NCI-H2107 treated with DMSO at 0.1 percent for 48 hours (cell line): ENCODE measurements around the gene PITPNM3.
"Not testable (repeated sequence)": the region's sequence is repeated elsewhere in the genome, so short reads cannot be mapped to it uniquely, and the experiment has no call there.

Experiments used
- DNase-seq: peaks from one replicate; lab custom pipeline; 2025; ENCODE audit not compliant: unreplicated experiment; lab: John Stamatoyannopoulos, UW

The PITPNM3 gene

GRCh38 chr17:6556121-6557039, at the start of gene PITPNM3:
Gene PITPNM3, minus strand, starts transcription at chr17:6556555. Its CDS starts 149 bp downstream, at chr17:6556406.
- no peak for DNase-seq

DNA sequence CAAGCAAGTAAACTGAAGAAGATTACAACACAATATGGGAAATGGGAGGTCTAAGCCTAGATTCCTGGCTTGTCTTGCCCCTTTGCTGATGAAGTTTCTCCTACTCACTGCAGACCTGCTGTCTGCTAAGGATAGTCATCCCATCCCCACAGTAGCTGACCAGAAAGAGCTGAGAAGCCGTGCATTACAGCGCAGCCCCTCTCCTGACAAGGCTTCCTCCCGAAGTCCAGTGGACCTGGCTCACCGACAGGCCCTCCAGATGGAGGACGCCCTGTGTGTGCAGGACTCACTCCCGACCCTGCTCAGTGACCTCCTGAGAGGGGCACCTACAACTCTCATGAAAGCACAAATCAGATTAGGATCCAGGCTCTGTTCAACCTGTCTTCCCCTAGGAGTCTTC, 48.8 kb upstream of the PITPNM3 start:
- no peak for DNase-seq

DNA sequence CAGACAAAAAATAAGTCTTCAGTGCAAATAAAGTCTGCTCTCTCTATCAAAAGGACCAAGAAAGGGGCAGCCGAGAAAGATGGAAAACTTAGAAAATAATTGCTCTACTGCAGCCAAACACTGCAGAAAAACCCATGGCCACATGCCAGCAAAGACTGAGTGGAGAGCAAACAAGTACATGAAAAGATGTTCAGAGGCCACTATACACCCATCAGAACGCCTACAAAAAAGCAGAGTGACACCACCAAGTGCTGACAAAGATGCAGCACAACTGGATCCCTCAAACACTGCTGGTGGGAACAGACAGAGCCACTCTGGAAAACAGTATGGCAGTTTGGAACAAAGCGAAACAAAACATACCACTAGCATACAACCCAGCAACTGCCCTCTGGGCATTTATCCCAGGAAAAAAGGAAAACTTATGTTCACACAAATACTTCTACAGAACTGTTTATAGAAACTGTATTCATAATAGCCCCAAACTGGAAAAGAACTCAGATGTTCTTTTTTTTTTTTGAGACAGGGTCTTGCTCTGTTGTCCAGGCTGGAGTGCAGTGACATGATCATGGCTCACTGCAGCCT, 47.5 kb upstream of the PITPNM3 start:
- no peak for DNase-seq

DNA sequence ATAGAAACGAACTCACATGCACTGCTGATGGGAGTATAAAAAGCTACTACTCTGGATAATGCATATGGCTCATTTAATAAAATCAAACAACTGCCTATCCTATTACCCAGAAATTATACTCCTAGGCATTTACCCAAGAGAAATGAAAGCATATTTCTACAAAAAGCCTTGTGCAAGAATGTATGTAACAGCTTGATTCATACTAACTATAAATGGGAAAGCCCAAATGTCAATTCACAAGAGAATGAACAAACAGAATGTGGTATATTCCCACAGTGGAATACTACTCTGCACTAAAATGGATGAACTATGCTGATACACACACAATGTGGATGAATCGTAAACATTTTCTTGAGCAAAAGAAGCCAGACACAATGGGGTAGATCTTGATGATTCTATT, 45.8 kb upstream of the PITPNM3 start:
- no peak for DNase-seq

DNA sequence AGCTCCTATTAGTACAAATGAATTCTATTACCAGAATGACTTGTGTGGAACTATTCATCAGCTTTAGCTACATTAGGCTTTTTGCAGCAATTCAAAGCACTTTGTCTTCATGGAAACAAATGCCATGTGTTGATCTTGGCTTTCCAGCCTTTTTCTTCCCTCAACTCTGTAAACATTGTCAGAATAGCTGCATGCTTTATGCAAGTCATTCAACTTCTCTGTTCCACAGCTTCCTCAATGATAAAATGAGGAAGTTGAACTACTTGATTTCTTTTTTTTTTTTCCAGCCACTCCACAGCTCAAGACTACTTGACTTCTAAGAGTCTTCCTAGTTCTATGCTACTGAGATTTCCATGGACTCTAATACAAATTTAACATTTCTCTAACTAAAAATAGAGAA, 43.0 kb upstream of the PITPNM3 start:
- DNase-seq = no peak

DNA sequence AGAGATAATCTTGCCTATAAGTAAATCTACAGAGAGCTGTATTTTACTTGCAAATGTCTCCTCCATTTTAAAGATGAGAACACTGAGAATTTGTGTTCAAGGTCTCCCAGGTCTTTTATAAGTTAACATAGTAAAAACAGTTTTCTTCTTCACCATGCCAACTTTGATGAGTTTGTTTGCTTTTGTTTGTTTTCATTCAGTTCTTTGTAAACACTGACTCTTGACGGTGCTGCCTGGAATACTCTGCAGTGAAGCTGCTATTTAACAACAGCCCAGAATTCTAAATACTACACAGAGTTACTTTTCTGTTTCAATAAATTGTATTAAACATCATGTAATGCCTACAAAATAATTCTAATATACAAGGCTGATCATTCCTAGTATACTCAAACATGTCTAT, 41.4 kb upstream of the PITPNM3 start:
- DNase-seq = no peak

DNA sequence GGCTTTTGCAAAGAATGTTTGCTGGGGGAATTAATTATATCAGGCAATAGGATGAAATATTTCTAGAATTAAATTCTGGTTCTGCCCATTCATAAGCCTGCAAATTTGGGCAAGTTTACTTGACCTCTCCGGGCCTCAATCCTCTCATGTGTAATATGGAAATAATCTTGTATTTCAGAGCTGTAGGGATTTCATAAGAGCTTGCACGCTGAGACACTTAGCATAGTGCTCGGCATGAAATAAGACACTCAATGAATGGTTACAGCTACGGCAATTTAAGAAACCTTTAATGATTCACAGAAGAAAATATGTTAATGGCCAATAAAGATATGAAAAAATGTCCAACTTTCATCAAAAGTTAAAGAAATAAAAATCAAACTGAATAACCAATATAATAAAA, 40.6 kb upstream of the PITPNM3 start:
- no peak for DNase-seq

- no peak for DNase-seq
Observed at GRCh38 chr17:6596511-6596910, 40.2 kb upstream of the PITPNM3 start.

GRCh38 chr17:6596081-6596480, 39.7 kb upstream of the PITPNM3 start:
- no peak for DNase-seq

- not testable (repeated sequence) for DNase-seq
Observed at GRCh38 chr17:6593371-6593770, 37.0 kb upstream of the PITPNM3 start.

GRCh38 chr17:6592173-6592572, 35.8 kb upstream of the PITPNM3 start:
- DNase-seq = no peak

DNA sequence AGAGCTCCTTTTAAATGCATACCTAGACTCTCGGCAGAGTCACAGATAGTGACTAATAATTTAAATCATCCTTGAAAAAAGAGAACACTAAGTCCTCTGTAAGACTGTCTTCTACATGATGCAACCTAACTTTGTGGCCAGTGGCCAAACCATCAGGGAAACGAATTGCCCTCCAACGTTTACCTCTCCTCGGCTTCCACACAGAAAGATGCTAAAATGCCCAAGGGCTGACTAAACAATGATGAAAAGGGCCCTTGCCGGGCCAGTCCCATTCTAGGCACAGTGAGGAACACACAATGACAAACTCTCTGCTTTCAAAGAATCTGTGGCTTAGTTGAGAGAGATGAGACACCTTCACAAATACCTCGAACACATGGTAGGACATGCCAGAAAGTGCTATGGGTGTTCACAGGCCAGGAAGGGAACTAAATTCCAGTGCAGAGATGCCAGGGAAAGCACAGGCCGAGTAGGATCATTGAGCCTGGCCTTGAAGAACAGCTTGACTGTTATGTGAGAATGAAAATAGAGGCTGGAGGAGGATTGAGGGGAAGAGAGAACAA, 35.3 kb upstream of the PITPNM3 start:
- no peak for DNase-seq

- DNase-seq = no peak
Observed at GRCh38 chr17:6589266-6589946, 33.1 kb upstream of the PITPNM3 start.

GRCh38 chr17:6588165-6588564, 31.8 kb upstream of the PITPNM3 start:
- DNase-seq = no peak

DNA sequence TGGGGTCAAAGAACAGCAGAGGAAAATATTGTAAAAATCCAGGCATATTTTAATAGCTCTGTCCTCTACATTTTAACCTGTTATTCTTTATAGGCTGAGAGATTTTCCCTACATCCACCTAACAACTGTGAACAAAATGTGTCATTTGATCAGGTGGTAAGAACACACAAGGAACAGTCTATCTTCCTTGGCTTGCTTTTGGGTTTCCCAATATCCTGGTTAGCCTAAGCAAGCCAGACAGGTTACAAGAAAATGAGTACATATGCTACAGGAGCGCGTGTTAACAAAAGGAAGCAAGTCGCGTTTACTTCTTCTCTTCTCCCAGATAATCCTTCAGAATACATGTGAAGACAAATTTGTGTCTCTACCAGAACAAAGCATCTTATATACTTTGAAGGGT, 31.0 kb upstream of the PITPNM3 start:
- no peak for DNase-seq

DNA sequence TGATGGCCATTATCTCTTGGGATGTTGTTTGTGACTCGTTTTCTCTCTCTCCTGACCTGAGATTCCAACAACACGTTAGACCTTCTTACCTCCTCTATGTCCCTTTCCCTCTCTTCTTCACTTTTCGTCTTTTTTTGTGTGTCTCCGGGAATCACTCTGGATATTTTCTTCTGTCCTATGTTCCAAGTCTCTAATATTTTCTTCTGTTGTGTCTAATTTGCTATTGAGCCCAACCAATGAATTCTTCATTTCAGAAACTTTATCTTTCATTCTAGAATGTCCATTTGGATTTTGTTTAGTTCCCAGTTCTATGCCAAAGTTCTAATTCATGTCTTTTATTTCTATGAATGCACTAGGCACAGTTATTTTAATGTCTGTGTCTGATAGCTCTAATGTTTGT, 27.1 kb upstream of the PITPNM3 start:
- DNase-seq = no peak

DNA sequence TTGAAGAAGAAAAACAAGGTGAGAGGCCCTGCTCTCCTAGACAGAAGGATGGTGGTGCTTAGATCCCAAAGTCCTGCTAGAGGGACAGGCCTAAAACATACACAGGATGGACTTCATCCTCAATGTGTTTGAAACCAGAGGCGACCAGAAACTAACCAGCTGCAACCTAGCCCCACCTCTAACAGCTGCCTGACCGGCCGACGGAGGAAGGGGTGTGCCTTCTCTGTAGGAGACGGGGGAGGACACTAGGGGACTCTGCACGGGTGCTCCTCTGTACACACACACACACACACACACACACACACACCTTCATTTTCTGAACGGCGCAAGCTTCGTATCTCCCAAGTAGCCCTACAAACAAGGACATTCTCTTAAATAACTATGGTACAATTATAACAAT, 24.3 kb upstream of the PITPNM3 start:
- no peak for DNase-seq

DNA sequence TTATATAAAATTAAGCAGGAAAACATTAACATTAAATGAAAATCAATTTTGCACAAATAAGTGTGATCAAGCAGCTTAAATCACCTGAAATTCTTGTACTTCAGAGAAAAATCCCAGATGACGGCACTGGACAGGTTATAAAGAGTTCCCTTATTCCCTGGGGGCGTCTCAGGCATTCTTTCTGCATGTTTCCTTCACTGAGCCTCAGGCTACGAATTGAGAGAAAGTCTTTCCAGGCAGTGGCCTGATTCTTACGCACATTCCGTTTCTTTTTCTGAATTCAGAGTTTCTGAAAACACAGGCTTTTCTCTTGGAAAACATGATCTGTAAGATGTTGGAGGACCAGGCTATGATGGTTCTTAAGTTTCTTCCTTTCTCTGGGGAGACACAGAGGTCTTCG, 22.1 kb upstream of the PITPNM3 start:
- DNase-seq = no peak

- DNase-seq = no peak
Observed at GRCh38 chr17:6577686-6578263, 21.4 kb upstream of the PITPNM3 start.

GRCh38 chr17:6576038-6576785, 19.9 kb upstream of the PITPNM3 start:
- no peak for DNase-seq

DNA sequence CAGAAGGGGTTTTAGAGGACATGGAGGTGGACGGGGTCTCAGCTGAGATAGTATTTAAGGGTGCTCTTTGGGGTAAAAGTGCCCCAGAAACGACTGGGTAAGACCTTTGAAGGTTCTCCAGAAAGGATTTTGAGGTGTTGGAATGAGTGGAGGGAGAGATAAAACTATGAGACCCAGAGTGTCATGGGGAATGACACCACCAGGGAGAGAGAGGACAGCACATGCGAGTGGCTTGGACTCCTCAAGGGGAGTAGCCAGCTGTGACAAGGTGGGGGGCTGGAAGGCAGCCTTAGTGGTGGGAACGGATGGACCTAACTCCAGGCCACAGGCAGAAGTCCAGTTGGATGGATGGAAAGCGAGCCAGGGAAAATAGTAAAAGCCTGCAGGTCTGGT, 19.2 kb upstream of the PITPNM3 start:
- no peak for DNase-seq
